Liver (tissue), 9 donors: ENCODE data around the gene STK24. TPM values are rescaled to one million over a fixed set of nuclear protein-coding genes. Genes with fewer than 3 reads are reported as not detected.
A peak's percentile ranks its signal among the peaks of the same experiment; 100 is the strongest.

Source experiments
- DNase-seq: peaks from one replicate; pipeline ENCODE4 v3.0.0-alpha.2; 2017; ENCODE audit warnings: low spot score
- H3K27ac ChIP-seq, 2 donors: one replicate each; pipeline ENCODE4 v1.7.0; 2013; ENCODE audit warnings: inconsistent platforms in 2 of 2, low read length in 2 of 2, control low read depth in 1 of 2, low read depth in 1 of 2, mild to moderate bottlenecking in 1 of 2
- H3K27me3 ChIP-seq, 4 donors: one replicate each; pipeline versions ENCODE4 v1.6.1 to v1.7.0; 2013; ENCODE audit warnings: low read length in 3 of 4, inconsistent platforms in 1 of 4, mild to moderate bottlenecking in 1 of 4, moderate library complexity in 1 of 4; ENCODE audit not compliant: control insufficient read depth in 4 of 4, insufficient read depth in 4 of 4
- H3K36me3 ChIP-seq, 4 donors: one replicate each; pipeline versions ENCODE4 v1.6.1 to v1.7.0; 2013; ENCODE audit warnings: low read length in 3 of 4, mild to moderate bottlenecking in 3 of 4, low read depth in 1 of 4, moderate library complexity in 1 of 4; ENCODE audit not compliant: control insufficient read depth in 4 of 4, insufficient read depth in 3 of 4
- H3K4me1 ChIP-seq, 4 donors: one replicate each; pipeline versions ENCODE4 v1.6.1 to v1.7.0; 2013; ENCODE audit warnings: low read length in 3 of 4, mild to moderate bottlenecking in 3 of 4, moderate library complexity in 1 of 4; ENCODE audit not compliant: control insufficient read depth in 4 of 4, insufficient read depth in 4 of 4
- H3K4me3 ChIP-seq, 3 donors: one replicate each; pipeline versions ENCODE4 v1.6.1 to v1.7.0; 2013; ENCODE audit warnings: low read length in 3 of 3, control low read depth in 1 of 3, low read depth in 1 of 3, mild to moderate bottlenecking in 1 of 3
- H3K9ac ChIP-seq, 2 donors: one replicate each; pipeline ENCODE4 v1.7.0; 2013; ENCODE audit warnings: low read length in 2 of 2, mild to moderate bottlenecking in 2 of 2, moderate library complexity in 2 of 2, control low read depth in 1 of 2, low read depth in 1 of 2
- H3K9me3 ChIP-seq, 4 donors: one replicate each; pipeline versions ENCODE4 v1.6.1 to v1.7.0; 2013; ENCODE audit warnings: low read length in 3 of 4; ENCODE audit not compliant: control insufficient read depth in 4 of 4
- EGR1 ChIP-seq, 2 donors: IDR thresholded peaks; 2 replicates each; pipeline ENCODE4 v1.6.1; 2016 to 2018; ENCODE audit warnings: antibody characterized with exemption in 2 of 2, low read depth in 2 of 2
- FOXA1 ChIP-seq: IDR thresholded peaks from 2 replicates; pipeline ENCODE4 v1.6.1; 2016; ENCODE audit warnings: antibody characterized with exemption
- FOXA2 ChIP-seq: IDR thresholded peaks from 2 replicates; pipeline ENCODE4 v1.6.1; 2016; ENCODE audit warnings: antibody characterized with exemption
- GABPA ChIP-seq, 2 donors: IDR thresholded peaks in 1 of 2; conservative IDR thresholded peaks in 1 of 2; 2 replicates each; pipeline ENCODE4 v1.6.1; 2016; ENCODE audit warnings: antibody characterized with exemption in 2 of 2, mild to moderate bottlenecking in 1 of 2, moderate library complexity in 1 of 2
- HNF4A ChIP-seq, 2 donors: conservative IDR thresholded peaks; 2 replicates each; pipeline ENCODE4 v1.6.1; 2016; ENCODE audit warnings: antibody characterized with exemption in 2 of 2, mild to moderate bottlenecking in 2 of 2
- HNF4G ChIP-seq: IDR thresholded peaks from 2 replicates; pipeline ENCODE4 v1.6.1; 2016; ENCODE audit warnings: antibody characterized with exemption
- JUND ChIP-seq, 2 donors: IDR thresholded peaks; 2 replicates each; pipeline ENCODE4 v1.6.1; 2016; ENCODE audit warnings: antibody characterized with exemption in 2 of 2
- REST ChIP-seq: IDR thresholded peaks from 2 replicates; pipeline ENCODE4 v1.6.1; 2016; ENCODE audit warnings: antibody characterized with exemption, mild to moderate bottlenecking
- RXRA ChIP-seq, 2 donors: IDR thresholded peaks; 2 replicates each; pipeline ENCODE4 v1.6.1; 2017 to 2018; ENCODE audit warnings: antibody characterized with exemption in 2 of 2, mild to moderate bottlenecking in 1 of 2
- SP1 ChIP-seq: IDR thresholded peaks from 2 replicates; pipeline ENCODE4 v1.6.1; 2018; ENCODE audit warnings: antibody characterized with exemption, mild to moderate bottlenecking
- TAF1 ChIP-seq: conservative IDR thresholded peaks from 2 replicates; pipeline ENCODE4 v1.6.1; 2016; ENCODE audit warnings: antibody characterized with exemption, mild to moderate bottlenecking
- YY1 ChIP-seq: IDR thresholded peaks from 2 replicates; pipeline ENCODE4 v1.6.1; 2016; ENCODE audit warnings: antibody characterized with exemption, mild to moderate bottlenecking
- WGBS: extraction: QIAGEN DNeasy Blood & Tissue Kit; methylation state at CpG from one replicate; pipeline ENCODE4 v1.1.7; 2013; 5-methylcytosine and 5-hydroxymethylcytosine counted together
- polyA plus RNA-seq, 2 donors: library from polyadenylated mRNA; stranded (reverse) in 1 of 2; unstranded in 1 of 2; fragments of 200-250 nt in 1 of 2; fragments of >200 nt in 1 of 2; fragmentation: Nextera tagmentation in 1 of 2; extraction: Ambion mirVana in 1 of 2; gene quantifications; one replicate each; pipeline versions ENCODE4 v1.2.1 to v1.2.3, GENCODE V29; 2013 to 2015
- total RNA-seq, 2 donors: library from RNA; depleted of rRNA; stranded (reverse); fragments of >200 nt; gene quantifications; one replicate each; pipeline ENCODE4 v1.2.3, GENCODE V29; 2014
- TF ChIP-seq, protein P1 (sequence below): IDR thresholded peaks from 2 replicates; pipeline ENCODE4 v1.6.1; 2016; ENCODE audit warnings: antibody characterized with exemption
- TF ChIP-seq, protein P2 (sequence below): IDR thresholded peaks from 2 replicates; pipeline ENCODE4 v1.6.1; 2016; ENCODE audit warnings: antibody characterized with exemption
- TF ChIP-seq, protein P3 (sequence below): IDR thresholded peaks from 2 replicates; pipeline ENCODE4 v1.6.1; 2016; ENCODE audit warnings: antibody characterized with exemption
- donor health status: healthy.
- donor health status: healthy.
- donor health status: healthy.
- donor health status: healthy.
- donor health status: healthy.

Gene STK24
- total and polyA plus RNA-seq, 4 donors, result 6.4 to 43.3 (median 14.9) TPM

- H3K27ac ChIP-seq, result no peak overlapping the region
- peaks cover 8 to 50% (median 26%) of the 10 kb centered on the region in 4 donors for H3K4me1 ChIP-seq
- no peaks in the 10 kb centered on the region for H3K36me3 ChIP-seq
- H3K9ac ChIP-seq, result no peak overlapping the region
- no peaks in the 10 kb centered on the region for H3K9me3 ChIP-seq
- no peak overlapping the region for H3K4me3 ChIP-seq
- WGBS, result 86% methylated on average over 20 of the region's 20 CpGs
- no peak for DNase-seq
- TF ChIP-seq, protein P1, sequence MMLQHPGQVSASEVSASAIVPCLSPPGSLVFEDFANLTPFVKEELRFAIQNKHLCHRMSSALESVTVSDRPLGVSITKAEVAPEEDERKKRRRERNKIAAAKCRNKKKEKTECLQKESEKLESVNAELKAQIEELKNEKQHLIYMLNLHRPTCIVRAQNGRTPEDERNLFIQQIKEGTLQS, result no peak
- peak in 1 of 2 donors; percentile 34 for TF ChIP-seq RXRA (IDR thresholded peaks at IDR 0.05)
- TF ChIP-seq FOXA2, result no peak
- no peak for TF ChIP-seq FOXA1
- no peaks in the 10 kb centered on the region for H3K27me3 ChIP-seq
Measured at GRCh38 chr13:98521461-98522247, 55.3 kb downstream of the STK24 start.

- H3K36me3 ChIP-seq, result no peaks in the 10 kb centered on the region
- WGBS, result 83% methylated on average over 18 of the region's 18 CpGs
- H3K9me3 ChIP-seq, result no peaks in the 10 kb centered on the region
- no peak overlapping the region for H3K4me3 ChIP-seq
- no peak overlapping the region for H3K27ac ChIP-seq
- H3K4me1 ChIP-seq, result peaks cover 8 to 49% (median 25%) of the 10 kb centered on the region in 4 donors
- no peak for DNase-seq
- no peaks in the 10 kb centered on the region for H3K27me3 ChIP-seq
- TF ChIP-seq YY1 (no peak), TAF1 (no peak), GABPA (IDR thresholded peaks at IDR 0.05 in 1 of 2, conservative IDR thresholded peaks at IDR 0.05 in 1 of 2) (no peak), FOXA2 (no peak), HNF4G (no peak), SP1 (no peak), EGR1 (IDR thresholded peaks at IDR 0.05; ENCODE audit: low read depth in 2 of 2) (no peak), FOXA1 (no peak), HNF4A (conservative IDR thresholded peaks at IDR 0.05) (no peak), JUND (IDR thresholded peaks at IDR 0.05) (no peak), REST (no peak), RXRA (IDR thresholded peaks at IDR 0.05) (no peak)
- TF ChIP-seq, protein P2, sequence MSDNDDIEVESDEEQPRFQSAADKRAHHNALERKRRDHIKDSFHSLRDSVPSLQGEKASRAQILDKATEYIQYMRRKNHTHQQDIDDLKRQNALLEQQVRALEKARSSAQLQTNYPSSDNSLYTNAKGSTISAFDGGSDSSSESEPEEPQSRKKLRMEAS, result no peak
- TF ChIP-seq, protein P1, result no peak
- TF ChIP-seq, protein P3, sequence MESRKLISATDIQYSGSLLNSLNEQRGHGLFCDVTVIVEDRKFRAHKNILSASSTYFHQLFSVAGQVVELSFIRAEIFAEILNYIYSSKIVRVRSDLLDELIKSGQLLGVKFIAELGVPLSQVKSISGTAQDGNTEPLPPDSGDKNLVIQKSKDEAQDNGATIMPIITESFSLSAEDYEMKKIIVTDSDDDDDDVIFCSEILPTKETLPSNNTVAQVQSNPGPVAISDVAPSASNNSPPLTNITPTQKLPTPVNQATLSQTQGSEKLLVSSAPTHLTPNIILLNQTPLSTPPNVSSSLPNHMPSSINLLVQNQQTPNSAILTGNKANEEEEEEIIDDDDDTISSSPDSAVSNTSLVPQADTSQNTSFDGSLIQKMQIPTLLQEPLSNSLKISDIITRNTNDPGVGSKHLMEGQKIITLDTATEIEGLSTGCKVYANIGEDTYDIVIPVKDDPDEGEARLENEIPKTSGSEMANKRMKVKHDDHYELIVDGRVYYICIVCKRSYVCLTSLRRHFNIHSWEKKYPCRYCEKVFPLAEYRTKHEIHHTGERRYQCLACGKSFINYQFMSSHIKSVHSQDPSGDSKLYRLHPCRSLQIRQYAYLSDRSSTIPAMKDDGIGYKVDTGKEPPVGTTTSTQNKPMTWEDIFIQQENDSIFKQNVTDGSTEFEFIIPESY, result no peak
- no peak overlapping the region for H3K9ac ChIP-seq
Measured at GRCh38 chr13:98520674-98521449, 56.0 kb downstream of the STK24 start.
